HL-60 (cell line): ENCODE results near the gene GALNT15.

Source experiments
- DNase-seq, 2 experiments: peaks; one replicate each; pipeline ENCODE4 v3.0.0-alpha.2; 2010 to 2020; ENCODE audit warnings: low read depth in 1 of 2, low spot score in 1 of 2
- H3K27ac ChIP-seq: fragments of 250-450 bp; sonication (Bioruptor Pico); replicated peaks from 2 replicates; pipeline ENCODE4 v1.5.1; 2020; ENCODE audit warnings: mild to moderate bottlenecking, moderate library complexity
- H3K27me3 ChIP-seq: fragments of 250-450 bp; sonication (Bioruptor Pico); 2 replicates; pipeline ENCODE4 v1.5.1; 2021; ENCODE audit warnings: mild to moderate bottlenecking, moderate library complexity; ENCODE audit not compliant: insufficient read depth, poor library complexity, severe bottlenecking
- H3K4me3 ChIP-seq: replicated peaks from 2 replicates; pipeline ENCODE4 v1.5.1; 2011; ENCODE audit warnings: mild to moderate bottlenecking, control low read depth, low read length; ENCODE audit not compliant: insufficient read depth
- GABPA ChIP-seq: IDR thresholded peaks from 2 replicates; pipeline ENCODE4 v1.6.1; 2012; ENCODE audit warnings: low read depth
- POLR2AphosphoS5 ChIP-seq: IDR thresholded peaks from 2 replicates; pipeline ENCODE4 v1.6.1; 2012; ENCODE audit warnings: low read depth
- SPI1 ChIP-seq: IDR thresholded peaks from 2 replicates; pipeline ENCODE4 v1.6.1; 2012; ENCODE audit warnings: low read depth, mild to moderate bottlenecking, borderline replicate concordance
- TF ChIP-seq, protein P1 (sequence below): IDR thresholded peaks from one replicate; pipeline ENCODE4 v1.5.1; 2011; ENCODE audit warnings: low read length, control low read depth, inconsistent platforms; ENCODE audit not compliant: insufficient read depth
- TF ChIP-seq, protein P2 (sequence below): IDR thresholded peaks from 2 replicates; pipeline ENCODE4 v1.6.1; 2012; ENCODE audit warnings: low read depth; ENCODE audit not compliant: insufficient replicate concordance

The GALNT15 gene

DNA sequence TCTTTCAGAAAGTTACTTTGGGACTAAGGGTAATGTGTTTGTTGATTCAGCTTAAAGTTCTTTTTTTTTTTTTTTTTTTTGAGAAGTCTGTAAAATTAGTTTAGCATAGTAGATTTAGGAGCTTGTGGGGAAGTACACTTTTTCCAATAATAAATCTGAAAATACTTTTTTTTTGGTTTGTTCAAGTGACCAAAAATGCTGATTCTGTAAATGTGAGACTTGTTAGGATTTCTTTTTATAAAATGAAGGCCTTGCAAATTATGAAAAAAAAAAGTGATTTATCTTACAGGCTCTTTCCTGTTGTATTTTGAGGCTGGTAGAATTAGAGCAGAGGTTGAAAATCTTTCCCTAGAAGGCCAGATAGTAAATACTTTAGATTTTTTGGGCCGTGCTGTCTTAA, 98.1 kb downstream of the GALNT15 start:
- no peaks in the 10 kb centered on the region for H3K27me3 ChIP-seq
- H3K4me3 ChIP-seq, result no peak overlapping the region
- TF ChIP-seq POLR2AphosphoS5 (no peak), GABPA (no peak)
- TF ChIP-seq, protein P1, sequence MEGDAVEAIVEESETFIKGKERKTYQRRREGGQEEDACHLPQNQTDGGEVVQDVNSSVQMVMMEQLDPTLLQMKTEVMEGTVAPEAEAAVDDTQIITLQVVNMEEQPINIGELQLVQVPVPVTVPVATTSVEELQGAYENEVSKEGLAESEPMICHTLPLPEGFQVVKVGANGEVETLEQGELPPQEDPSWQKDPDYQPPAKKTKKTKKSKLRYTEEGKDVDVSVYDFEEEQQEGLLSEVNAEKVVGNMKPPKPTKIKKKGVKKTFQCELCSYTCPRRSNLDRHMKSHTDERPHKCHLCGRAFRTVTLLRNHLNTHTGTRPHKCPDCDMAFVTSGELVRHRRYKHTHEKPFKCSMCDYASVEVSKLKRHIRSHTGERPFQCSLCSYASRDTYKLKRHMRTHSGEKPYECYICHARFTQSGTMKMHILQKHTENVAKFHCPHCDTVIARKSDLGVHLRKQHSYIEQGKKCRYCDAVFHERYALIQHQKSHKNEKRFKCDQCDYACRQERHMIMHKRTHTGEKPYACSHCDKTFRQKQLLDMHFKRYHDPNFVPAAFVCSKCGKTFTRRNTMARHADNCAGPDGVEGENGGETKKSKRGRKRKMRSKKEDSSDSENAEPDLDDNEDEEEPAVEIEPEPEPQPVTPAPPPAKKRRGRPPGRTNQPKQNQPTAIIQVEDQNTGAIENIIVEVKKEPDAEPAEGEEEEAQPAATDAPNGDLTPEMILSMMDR, result no peak

DNA sequence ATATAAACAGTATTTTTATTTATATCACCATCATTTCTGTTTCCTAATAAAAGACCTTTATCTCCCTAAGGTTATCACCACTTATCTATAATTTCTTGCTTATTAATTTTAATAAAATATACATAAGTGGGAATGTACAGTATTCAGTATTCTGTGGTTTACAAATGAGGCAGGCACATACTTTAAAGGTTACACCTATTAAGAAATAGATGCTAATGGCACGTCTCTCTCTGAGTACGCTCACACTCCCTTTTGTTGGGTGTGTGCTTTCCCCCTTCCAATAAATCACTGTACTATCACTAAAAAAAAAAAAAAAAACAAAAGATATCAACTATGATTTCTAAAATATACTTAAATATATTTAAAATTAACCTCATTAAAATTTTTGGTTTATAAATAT, 99.4 kb downstream of the GALNT15 start:
- TF ChIP-seq GABPA (no peak), POLR2AphosphoS5 (no peak), SPI1 (no peak)
- TF ChIP-seq, protein P2, sequence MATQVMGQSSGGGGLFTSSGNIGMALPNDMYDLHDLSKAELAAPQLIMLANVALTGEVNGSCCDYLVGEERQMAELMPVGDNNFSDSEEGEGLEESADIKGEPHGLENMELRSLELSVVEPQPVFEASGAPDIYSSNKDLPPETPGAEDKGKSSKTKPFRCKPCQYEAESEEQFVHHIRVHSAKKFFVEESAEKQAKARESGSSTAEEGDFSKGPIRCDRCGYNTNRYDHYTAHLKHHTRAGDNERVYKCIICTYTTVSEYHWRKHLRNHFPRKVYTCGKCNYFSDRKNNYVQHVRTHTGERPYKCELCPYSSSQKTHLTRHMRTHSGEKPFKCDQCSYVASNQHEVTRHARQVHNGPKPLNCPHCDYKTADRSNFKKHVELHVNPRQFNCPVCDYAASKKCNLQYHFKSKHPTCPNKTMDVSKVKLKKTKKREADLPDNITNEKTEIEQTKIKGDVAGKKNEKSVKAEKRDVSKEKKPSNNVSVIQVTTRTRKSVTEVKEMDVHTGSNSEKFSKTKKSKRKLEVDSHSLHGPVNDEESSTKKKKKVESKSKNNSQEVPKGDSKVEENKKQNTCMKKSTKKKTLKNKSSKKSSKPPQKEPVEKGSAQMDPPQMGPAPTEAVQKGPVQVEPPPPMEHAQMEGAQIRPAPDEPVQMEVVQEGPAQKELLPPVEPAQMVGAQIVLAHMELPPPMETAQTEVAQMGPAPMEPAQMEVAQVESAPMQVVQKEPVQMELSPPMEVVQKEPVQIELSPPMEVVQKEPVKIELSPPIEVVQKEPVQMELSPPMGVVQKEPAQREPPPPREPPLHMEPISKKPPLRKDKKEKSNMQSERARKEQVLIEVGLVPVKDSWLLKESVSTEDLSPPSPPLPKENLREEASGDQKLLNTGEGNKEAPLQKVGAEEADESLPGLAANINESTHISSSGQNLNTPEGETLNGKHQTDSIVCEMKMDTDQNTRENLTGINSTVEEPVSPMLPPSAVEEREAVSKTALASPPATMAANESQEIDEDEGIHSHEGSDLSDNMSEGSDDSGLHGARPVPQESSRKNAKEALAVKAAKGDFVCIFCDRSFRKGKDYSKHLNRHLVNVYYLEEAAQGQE, result no peak
- TF ChIP-seq, protein P1, result no peak
- H3K27ac ChIP-seq, result no peak overlapping the region
- DNase-seq, result no peak
- H3K27me3 ChIP-seq, result no peaks in the 10 kb centered on the region
- no peak overlapping the region for H3K4me3 ChIP-seq

More for the DNA sequence above, 98.1 kb downstream of the GALNT15 start:
- H3K27ac ChIP-seq, result no peak overlapping the region
- DNase-seq, result no peak

DNA sequence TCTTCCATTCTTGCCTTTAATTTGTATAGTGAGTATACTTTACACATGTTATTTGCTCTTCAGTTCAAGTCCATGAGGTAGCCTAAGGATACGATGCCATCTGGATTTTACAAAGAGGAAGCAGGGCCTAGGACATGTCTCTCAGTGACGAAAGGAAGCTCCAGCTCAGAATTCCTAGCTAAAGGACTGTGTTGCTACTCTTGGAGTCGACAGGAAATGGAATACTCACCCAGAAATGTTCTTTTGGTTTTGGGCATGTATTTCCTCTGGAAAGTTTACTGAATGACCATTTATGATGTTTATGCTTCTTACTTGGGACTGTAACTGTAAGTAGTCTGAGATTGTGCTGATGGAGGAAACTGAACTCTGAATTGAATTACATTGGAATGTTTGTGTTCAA, 103.0 kb downstream of the GALNT15 start:
- H3K27ac ChIP-seq, result no peak overlapping the region
- TF ChIP-seq POLR2AphosphoS5 (no peak), GABPA (no peak), SPI1 (no peak)
- TF ChIP-seq, protein P2, result no peak
- TF ChIP-seq, protein P1, result no peak

DNA sequence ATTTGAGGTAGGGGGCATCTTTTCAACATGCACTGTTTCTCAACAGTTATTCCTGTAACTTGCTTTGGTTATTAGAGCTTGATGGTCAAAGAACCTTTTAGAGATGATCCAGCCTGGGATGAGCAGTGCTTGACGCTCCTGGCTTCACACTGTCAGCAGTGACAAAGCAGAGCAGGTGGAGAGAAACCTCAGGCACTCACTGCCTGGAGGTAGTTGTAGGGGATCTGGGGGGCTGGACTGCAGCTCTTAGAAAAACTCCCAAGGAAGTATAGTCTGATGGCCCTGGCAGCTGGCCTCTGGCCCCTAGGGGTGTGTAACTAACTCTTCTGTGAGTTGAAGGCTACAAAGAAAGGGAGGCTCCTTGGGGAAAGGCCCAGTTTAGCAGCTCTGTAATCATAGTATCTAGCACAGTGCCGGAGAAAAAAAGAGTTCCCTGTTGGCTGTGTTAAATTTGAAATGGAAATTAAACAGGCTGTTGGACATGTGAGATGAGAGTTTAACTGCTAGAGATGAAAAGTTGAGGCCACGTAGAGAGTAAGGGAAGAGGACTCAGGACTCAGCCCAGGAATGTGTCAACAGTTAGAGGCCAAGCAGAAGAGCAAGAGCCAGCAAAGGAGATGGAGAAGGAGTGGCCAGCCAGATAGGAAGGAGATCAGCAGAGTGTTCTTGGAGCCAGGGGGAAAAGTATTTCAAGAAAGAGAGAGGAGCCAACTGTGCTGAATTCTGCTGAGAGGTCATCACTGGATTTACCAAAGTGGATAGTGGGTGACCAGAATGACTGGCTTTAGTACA, 104.7 kb downstream of the GALNT15 start:
- H3K27ac ChIP-seq, result no peak overlapping the region
- no peaks in the 10 kb centered on the region for H3K27me3 ChIP-seq
- no peak for DNase-seq
- no peak overlapping the region for H3K4me3 ChIP-seq
- TF ChIP-seq, protein P1, result no peak
- TF ChIP-seq, protein P2, result no peak
- TF ChIP-seq SPI1, result no peak
- no peak for TF ChIP-seq POLR2AphosphoS5
- no peak for TF ChIP-seq GABPA

More for the DNA sequence above, 103.0 kb downstream of the GALNT15 start:
- no peak for DNase-seq
- Histone ChIP-seq H3K4me3 (no peak overlapping the region), H3K27me3 (no peaks in the 10 kb centered on the region)
